HepG2 (cell line): ENCODE results near the gene CFAP97. TPM values are rescaled to one million over a fixed set of nuclear protein-coding genes. Genes with fewer than 3 reads are reported as not detected.

Experiments used
- ATRX ChIP-seq: sonication (generic); formaldehyde crosslinking; IDR thresholded peaks from 2 replicates; pipeline ENCODE4 v1.4.0; 2020; ENCODE audit warnings: missing genetic modification reagents, borderline replicate concordance
- CREBL2 ChIP-seq: sonication (generic); formaldehyde crosslinking; IDR thresholded peaks from 2 replicates; pipeline ENCODE4 v1.8.1; 2023; ENCODE audit warnings: missing genetic modification reagents, mild to moderate bottlenecking, borderline replicate concordance
- DPF2 ChIP-seq: sonication (generic); formaldehyde crosslinking; IDR thresholded peaks from 2 replicates; pipeline ENCODE4 v1.4.0; 2020; ENCODE audit warnings: mild to moderate bottlenecking, low read depth, missing genetic modification reagents, borderline replicate concordance
- HOXA9 ChIP-seq: sonication (generic); formaldehyde crosslinking; IDR thresholded peaks from 2 replicates; pipeline ENCODE4 v1.8.1; 2022; ENCODE audit warnings: missing genetic modification reagents, mild to moderate bottlenecking, moderate library complexity, borderline replicate concordance
- LCORL ChIP-seq, 2 experiments: fragments of 450-650 bp in 1 of 2; sonication (generic) in 1 of 2; formaldehyde crosslinking in 1 of 2; IDR thresholded peaks; 2 replicates each; pipeline versions ENCODE4 v1.5.0 to v1.6.1; 2017 to 2020; ENCODE audit warnings: antibody characterized with exemption in 1 of 2, missing genetic modification reagents in 1 of 2
- MED13 ChIP-seq: sonication (generic); formaldehyde crosslinking; IDR thresholded peaks from 2 replicates; pipeline ENCODE4 v1.5.0; 2020; ENCODE audit warnings: missing genetic modification reagents
- NCOA5 ChIP-seq: sonication (generic); formaldehyde crosslinking; IDR thresholded peaks from 2 replicates; pipeline ENCODE4 v1.4.0; 2020; ENCODE audit warnings: missing genetic modification reagents
- POGK ChIP-seq: sonication (generic); formaldehyde crosslinking; conservative IDR thresholded peaks from 2 replicates; pipeline ENCODE4 v1.8.0; 2022; ENCODE audit warnings: mild to moderate bottlenecking, moderate library complexity, missing genetic modification reagents
- PRPF4 ChIP-seq: fragments of 200-400 bp; formaldehyde crosslinking; IDR thresholded peaks from 2 replicates; pipeline ENCODE4 v1.6.1; 2016; ENCODE audit warnings: low read length, low read depth; ENCODE audit not compliant: poor library complexity, severe bottlenecking
- SP2 ChIP-seq: sonication (generic); formaldehyde crosslinking; IDR thresholded peaks from 2 replicates; pipeline ENCODE4 v1.5.1; 2020; ENCODE audit warnings: mild to moderate bottlenecking, missing genetic modification reagents
- TBX2 ChIP-seq: sonication (generic); formaldehyde crosslinking; IDR thresholded peaks from 2 replicates; pipeline ENCODE4 v1.5.0; 2020; ENCODE audit warnings: missing genetic modification reagents, mild to moderate bottlenecking, borderline replicate concordance
- ZFP41 ChIP-seq: sonication (generic); formaldehyde crosslinking; IDR thresholded peaks from 2 replicates; pipeline ENCODE4 v1.4.0; 2020; ENCODE audit warnings: mild to moderate bottlenecking, missing genetic modification reagents, borderline replicate concordance
- ZNF296 ChIP-seq: sonication (generic); formaldehyde crosslinking; conservative IDR thresholded peaks from 2 replicates; pipeline ENCODE4 v1.5.0; 2020; ENCODE audit warnings: mild to moderate bottlenecking, missing genetic modification reagents
- ZNF446 ChIP-seq: sonication (generic); formaldehyde crosslinking; IDR thresholded peaks from 2 replicates; pipeline ENCODE4 v1.5.0; 2020; ENCODE audit warnings: mild to moderate bottlenecking, missing genetic modification reagents
- ZNF710 ChIP-seq: sonication (generic); formaldehyde crosslinking; IDR thresholded peaks from 2 replicates; pipeline ENCODE4 v1.5.0; 2020; ENCODE audit warnings: mild to moderate bottlenecking, missing genetic modification reagents, borderline replicate concordance
- ZNF746 ChIP-seq: sonication (generic); formaldehyde crosslinking; IDR thresholded peaks from 2 replicates; pipeline ENCODE4 v1.8.0; 2022; ENCODE audit warnings: mild to moderate bottlenecking, missing genetic modification reagents
- ZNF770 ChIP-seq: sonication (generic); formaldehyde crosslinking; IDR thresholded peaks from 2 replicates; pipeline ENCODE4 v1.5.0; 2020; ENCODE audit warnings: mild to moderate bottlenecking, missing genetic modification reagents
- ZSCAN20 ChIP-seq: sonication (generic); formaldehyde crosslinking; IDR thresholded peaks from 2 replicates; pipeline ENCODE4 v1.4.0; 2020; ENCODE audit warnings: missing genetic modification reagents, mild to moderate bottlenecking, borderline replicate concordance
- ZUFSP ChIP-seq: sonication (generic); formaldehyde crosslinking; IDR thresholded peaks from 2 replicates; pipeline ENCODE4 v1.9.0; 2021; ENCODE audit warnings: missing genetic modification reagents, mild to moderate bottlenecking, borderline replicate concordance
- polyA plus RNA-seq, 8 experiments: library from polyadenylated mRNA; depleted of rRNA in 3 of 8; stranded (reverse) in 7 of 8; unstranded in 1 of 8; fragments of >200 nt; fragmentation: Illumina TruSeq in 4 of 8; extraction: Trizol in 4 of 8; gene quantifications; 2 replicates each; pipeline versions ENCODE4 v1.2.1 to v1.2.3, GENCODE V29; 2011 to 2016; ENCODE audit warnings: low read depth in 4 of 8, missing spikeins in 1 of 8, mixed read lengths in 1 of 8; ENCODE audit not compliant: insufficient read depth in 1 of 8
- total RNA-seq, 5 experiments: library from RNA; depleted of rRNA; stranded (reverse); fragments of >200 nt; fragmentation: Illumina TruSeq; extraction: Trizol; gene quantifications; 2 replicates each; pipeline ENCODE4 v1.2.3, GENCODE V29; 2016; ENCODE audit warnings: low read depth in 1 of 5

CFAP97 gene
- total and polyA plus RNA-seq, 2 of the 13 experiments (the other 11 are each of a cell fraction or from before 2014, with no cell fraction given), result 32.1 to 44.4 TPM

GRCh38 chr4:185209031-185209851 lies 5.4 kb upstream of the CFAP97 start, which contains the start of gene SNX25 (continued):
- TF ChIP-seq ZSCAN20 (CRISPR knock-in tag) (no peak; the same call in 1 of the 2 replicates), ZNF746 (CRISPR knock-in tag) (peak; percentile 64; the same call in 1 of the 2 replicates), HOXA9 (no peak), TBX2 (CRISPR knock-in tag) (peak; percentile 73), ZNF770 (CRISPR knock-in tag) (peak; percentile 63; the same call in 1 of the 2 replicates), ZNF446 (CRISPR knock-in tag) (0 out of 2 replicates have a peak, but pooled peaks have one; percentile 47), NCOA5 (no peak), SP2 (CRISPR knock-in tag) (no peak), ZUFSP (CRISPR knock-in tag) (no peak), LCORL (IDR thresholded peaks at IDR 0.05) (no peak), LCORL (CRISPR knock-in tag; IDR thresholded peaks at IDR 0.05) (no peak), POGK (CRISPR knock-in tag) (no peak), ZNF296 (CRISPR knock-in tag) (no peak), ATRX (no peak), CREBL2 (CRISPR knock-in tag) (no peak), ZFP41 (no peak), DPF2 (CRISPR knock-in tag) (no peak), MED13 (CRISPR knock-in tag) (no peak), PRPF4 (no peak), ZNF710 (CRISPR knock-in tag) (0 out of 2 replicates have a peak, but pooled peaks have one; percentile 55)
